Cardiac muscle cell (in vitro differentiated cells and primary cell): ENCODE measurements around the gene NOL4L. TPM values are rescaled to one million over a fixed set of nuclear protein-coding genes. Genes with fewer than 3 reads are reported as not detected.
A peak's percentile ranks its signal among the peaks of the same experiment; 100 is the strongest.
"Not testable (repeated sequence)": the region's sequence is repeated elsewhere in the genome, so short reads cannot be mapped to it uniquely, and the experiment has no call there.

ENCODE experiments used
- DNase-seq, 2 donors: peaks; one replicate each; pipeline versions ENCODE4 v3.0.0 to v3.0.0-alpha.2; 2010 to 2017; ENCODE audit warnings: low read depth in 1 of 2, low spot score in 1 of 2
- H3K27ac ChIP-seq: fragments of 200-600 bp; sonication (generic); 2 replicates; pipeline ENCODE4 v1.5.1; 2016
- H3K27me3 ChIP-seq: fragments of 200-600 bp; sonication (generic); 2 replicates; pipeline ENCODE4 v1.6.0; 2016; ENCODE audit warnings: control low read depth
- H3K36me3 ChIP-seq: fragments of 200-600 bp; sonication (generic); 2 replicates; pipeline ENCODE4 v1.5.1; 2016; ENCODE audit warnings: control low read depth
- H3K4me1 ChIP-seq: fragments of 200-600 bp; sonication (generic); 2 replicates; pipeline ENCODE4 v1.8.1; 2017; ENCODE audit warnings: low read depth, mild to moderate bottlenecking, mixed run types
- H3K4me3 ChIP-seq: fragments of 200-600 bp; sonication (generic); 2 replicates; pipeline ENCODE4 v1.5.1; 2016; ENCODE audit warnings: mild to moderate bottlenecking
- H3K9me3 ChIP-seq: fragments of 200-600 bp; sonication (generic); 2 replicates; pipeline ENCODE4 v1.5.1; 2017; ENCODE audit warnings: low read depth, mild to moderate bottlenecking, control low read depth
- polyA plus RNA-seq: library from polyadenylated mRNA; unstranded; fragments of >200 nt; fragmentation: Nextera tagmentation; extraction: Ambion mirVana; gene quantifications from 2 replicates; pipeline ENCODE4 v1.2.1, GENCODE V29; 2016
- total RNA-seq: library from RNA; depleted of rRNA; stranded (reverse); fragments of >200 nt; gene quantifications from 2 replicates; pipeline ENCODE4 v1.2.3, GENCODE V29; 2016
- TF ChIP-seq, protein P1 (sequence below): IDR thresholded peaks from 2 replicates; pipeline ENCODE4 v1.5.1; 2012; ENCODE audit warnings: low read depth, mild to moderate bottlenecking, low read length

The NOL4L gene
- total and polyA plus RNA-seq, 2 experiments from 2014 or later = 29.9 to 42.9 TPM

DNA sequence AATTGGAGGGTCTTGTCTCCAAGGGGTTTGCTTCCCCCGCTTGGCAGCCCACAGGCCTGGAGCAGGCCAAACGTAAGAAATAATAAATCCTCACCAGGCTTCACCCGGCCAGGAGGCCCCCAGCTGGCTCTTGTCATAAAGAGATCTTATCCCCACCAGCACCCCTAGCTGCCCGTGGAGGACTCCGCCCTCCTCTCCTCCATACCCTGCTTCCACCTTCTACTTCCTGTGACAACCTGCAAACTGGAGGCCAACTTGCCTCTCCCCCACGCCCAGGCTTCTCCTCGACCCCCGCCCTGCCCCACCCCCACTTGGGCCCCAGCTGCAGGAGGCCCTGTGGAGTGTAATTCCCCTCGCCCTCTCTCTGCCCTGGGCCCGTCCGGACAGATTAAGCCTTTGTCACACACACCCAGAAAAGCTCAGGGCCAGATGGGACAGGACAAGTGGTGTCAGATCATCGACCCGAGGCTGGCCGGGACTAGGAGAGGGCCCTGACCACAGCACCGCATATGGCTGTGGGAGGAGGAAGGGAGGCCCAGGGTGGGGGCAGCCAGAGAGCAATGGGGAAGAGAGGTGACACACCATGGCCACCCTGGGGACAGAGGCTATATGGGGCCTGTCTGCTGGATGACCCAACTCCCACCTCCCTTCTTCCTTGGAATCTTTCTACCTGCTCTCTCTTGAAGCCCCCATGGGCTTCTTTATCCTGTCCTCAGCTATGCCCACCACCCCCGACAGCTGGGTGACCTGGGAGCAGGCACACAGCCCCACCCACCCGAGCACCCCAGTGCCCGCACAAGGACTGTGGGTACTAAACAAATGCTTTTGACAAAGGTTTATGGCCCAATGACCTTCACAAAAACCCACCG, 3.9 kb downstream of the NOL4L start:
- TF ChIP-seq, protein P1, sequence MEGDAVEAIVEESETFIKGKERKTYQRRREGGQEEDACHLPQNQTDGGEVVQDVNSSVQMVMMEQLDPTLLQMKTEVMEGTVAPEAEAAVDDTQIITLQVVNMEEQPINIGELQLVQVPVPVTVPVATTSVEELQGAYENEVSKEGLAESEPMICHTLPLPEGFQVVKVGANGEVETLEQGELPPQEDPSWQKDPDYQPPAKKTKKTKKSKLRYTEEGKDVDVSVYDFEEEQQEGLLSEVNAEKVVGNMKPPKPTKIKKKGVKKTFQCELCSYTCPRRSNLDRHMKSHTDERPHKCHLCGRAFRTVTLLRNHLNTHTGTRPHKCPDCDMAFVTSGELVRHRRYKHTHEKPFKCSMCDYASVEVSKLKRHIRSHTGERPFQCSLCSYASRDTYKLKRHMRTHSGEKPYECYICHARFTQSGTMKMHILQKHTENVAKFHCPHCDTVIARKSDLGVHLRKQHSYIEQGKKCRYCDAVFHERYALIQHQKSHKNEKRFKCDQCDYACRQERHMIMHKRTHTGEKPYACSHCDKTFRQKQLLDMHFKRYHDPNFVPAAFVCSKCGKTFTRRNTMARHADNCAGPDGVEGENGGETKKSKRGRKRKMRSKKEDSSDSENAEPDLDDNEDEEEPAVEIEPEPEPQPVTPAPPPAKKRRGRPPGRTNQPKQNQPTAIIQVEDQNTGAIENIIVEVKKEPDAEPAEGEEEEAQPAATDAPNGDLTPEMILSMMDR = no peak
- H3K4me3 ChIP-seq = no peak overlapping the region
- DNase-seq = peak in 1 of 2 donors; percentile 67
- peak overlapping the region; percentile 84 for H3K27ac ChIP-seq
- peaks cover 22% of the 10 kb centered on the region for H3K4me1 ChIP-seq
- no peaks in the 10 kb centered on the region for H3K36me3 ChIP-seq
- H3K27me3 ChIP-seq = peaks cover 8% of the 10 kb centered on the region
- no peaks in the 10 kb centered on the region for H3K9me3 ChIP-seq

DNA sequence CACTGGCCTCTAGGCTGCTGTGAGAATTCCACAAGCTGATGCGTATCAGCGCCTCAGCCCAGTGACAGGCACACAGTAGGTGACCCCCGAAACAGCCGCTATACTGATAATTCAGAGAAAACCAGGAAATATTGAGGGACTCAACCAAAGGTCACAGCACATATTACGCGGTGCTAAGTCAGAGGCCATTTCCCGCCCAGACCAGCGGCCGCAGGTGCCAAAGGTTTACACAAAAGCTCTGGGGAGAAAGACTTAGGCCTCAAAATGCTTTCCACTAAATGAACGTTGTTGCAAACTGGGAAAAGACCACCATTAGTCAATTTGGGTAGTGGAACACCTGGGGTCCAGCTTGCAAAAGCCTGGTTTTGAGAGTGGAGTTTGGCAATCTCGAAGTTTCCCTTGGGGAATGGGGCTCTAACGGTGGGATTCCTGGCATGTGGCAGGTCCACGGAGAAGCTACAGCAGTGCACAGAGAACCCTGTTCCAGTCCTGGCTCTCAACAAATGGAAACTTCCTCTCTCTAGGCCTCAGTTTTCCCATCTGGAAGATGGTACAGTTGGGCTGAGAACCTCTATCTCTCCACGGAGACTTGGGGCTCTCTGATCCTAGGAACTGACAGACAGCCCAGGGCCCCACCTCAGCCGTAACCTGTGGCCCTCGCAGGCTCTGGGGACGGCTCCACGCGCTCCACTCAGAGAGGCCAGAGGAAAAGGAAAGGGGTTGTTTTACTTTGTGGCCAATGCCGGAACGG, 4.7 kb downstream of the NOL4L start:
- no peak for DNase-seq
- no peaks in the 10 kb centered on the region for H3K9me3 ChIP-seq
- H3K36me3 ChIP-seq = no peaks in the 10 kb centered on the region
- TF ChIP-seq, protein P1 = no peak
- peaks cover under 1% of the 10 kb centered on the region for H3K27me3 ChIP-seq
- no peak overlapping the region for H3K4me3 ChIP-seq
- peaks cover 22% of the 10 kb centered on the region for H3K4me1 ChIP-seq
- H3K27ac ChIP-seq = peak overlapping the region; percentile 84

DNA sequence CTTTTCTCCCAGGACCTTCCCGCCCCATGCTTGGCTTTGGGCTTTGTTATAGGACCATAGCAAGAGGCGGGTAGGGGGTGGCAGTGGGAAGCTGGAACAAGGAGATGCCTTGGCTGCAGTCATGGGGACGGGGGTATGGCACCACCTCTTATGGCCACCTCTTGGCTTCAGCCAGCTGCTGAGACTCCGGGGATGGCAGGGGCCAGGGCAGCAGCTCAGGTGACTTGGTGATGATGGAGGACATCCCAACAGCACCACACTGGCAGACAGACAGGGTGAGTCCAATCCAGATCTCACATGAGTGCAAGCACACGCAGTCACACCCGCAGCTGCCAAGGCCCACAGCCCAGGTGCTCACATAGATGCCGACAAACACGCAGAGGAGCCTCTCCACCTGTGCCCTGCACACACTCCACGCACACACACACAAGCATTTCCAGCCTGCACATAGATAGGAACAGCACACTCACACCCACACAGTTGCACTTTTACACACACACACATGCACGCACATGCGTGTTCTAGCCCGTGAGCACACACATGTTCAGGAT, 6.2 kb downstream of the NOL4L start:
- Histone ChIP-seq H3K36me3 (no peaks in the 10 kb centered on the region), H3K4me3 (no peak overlapping the region), H3K27ac (no peak overlapping the region), H3K4me1 (peaks cover 33% of the 10 kb centered on the region), H3K27me3 (no peaks in the 10 kb centered on the region), H3K9me3 (no peaks in the 10 kb centered on the region)
- no peak for DNase-seq
- TF ChIP-seq, protein P1 = no peak

DNA sequence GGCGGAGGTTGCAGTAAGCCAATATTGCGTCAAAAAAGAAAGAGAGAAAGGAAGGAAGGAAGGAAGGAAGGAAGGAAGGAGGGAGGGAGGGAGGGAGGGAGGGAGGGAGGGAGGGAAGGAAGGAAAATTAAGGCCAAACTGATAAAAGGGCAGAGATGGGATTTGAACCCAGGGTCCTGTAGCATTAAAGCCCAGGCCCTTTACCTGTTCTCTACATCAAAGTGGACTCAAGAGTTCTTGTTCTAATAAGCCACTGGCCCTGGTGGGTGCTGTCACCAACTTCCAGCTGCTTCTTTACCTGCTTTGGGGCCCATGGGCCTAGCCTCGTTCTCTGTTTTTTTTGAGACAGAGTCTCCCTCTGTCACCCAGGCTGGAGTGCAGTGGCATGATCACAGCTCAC, 7.1 kb downstream of the NOL4L start:
- not testable (repeated sequence) for H3K36me3 ChIP-seq, H3K9me3 ChIP-seq, H3K27ac ChIP-seq, H3K27me3 ChIP-seq, DNase-seq, H3K4me3 ChIP-seq
- peaks cover 33% of the 10 kb centered on the region for H3K4me1 ChIP-seq

DNA sequence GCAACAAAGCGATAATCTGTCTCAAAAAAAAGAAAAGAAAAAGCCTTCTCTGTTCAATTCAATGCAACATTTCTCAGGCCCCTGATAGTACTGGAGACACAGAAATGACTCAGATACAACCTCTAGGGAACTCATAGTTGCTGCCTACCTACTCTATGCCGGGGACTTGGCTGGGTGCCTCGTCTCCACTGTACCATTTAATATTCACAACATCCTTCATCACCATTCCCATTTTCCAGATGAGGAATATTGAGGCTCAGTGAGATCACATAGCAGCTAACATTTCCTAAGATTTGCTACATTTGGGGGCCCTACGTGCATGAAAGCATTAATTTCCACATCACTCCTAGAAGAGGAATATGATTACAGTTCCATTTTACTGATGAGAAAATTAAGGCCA, 7.5 kb downstream of the NOL4L start:
- Histone ChIP-seq H3K4me3 (no peak overlapping the region), H3K27me3 (no peaks in the 10 kb centered on the region), H3K9me3 (no peaks in the 10 kb centered on the region), H3K4me1 (peaks cover 32% of the 10 kb centered on the region), H3K36me3 (no peaks in the 10 kb centered on the region), H3K27ac (no peak overlapping the region)
- TF ChIP-seq, protein P1 = no peak
- peak in 1 of 2 donors; percentile 63 for DNase-seq
